T-helper 22 cell (primary cell): ENCODE measurements around the gene MRGPRF.

Source experiments
- DNase-seq: peaks from one replicate; pipeline ENCODE4 v3.0.0-alpha.2; 2020; ENCODE audit warnings: low read depth

MRGPRF gene

GRCh38 chr11:68963779-68964178, 49.3 kb downstream of the MRGPRF start:
- DNase-seq = no peak

GRCh38 chr11:68962527-68963250, 50.4 kb downstream of the MRGPRF start:
- peak; percentile 61 for DNase-seq

- DNase-seq = no peak
These were observed 51.8 kb downstream of the MRGPRF start for GRCh38 chr11:68961245-68961644.

GRCh38 chr11:68960294-68961071, 52.6 kb downstream of the MRGPRF start:
- no peak for DNase-seq

- DNase-seq = no peak
These were observed 53.4 kb downstream of the MRGPRF start for GRCh38 chr11:68959465-68960293.

- DNase-seq = no peak
These were observed 54.8 kb downstream of the MRGPRF start for GRCh38 chr11:68958211-68958610.

GRCh38 chr11:68956547-68957254, 56.3 kb downstream of the MRGPRF start:
- DNase-seq = no peak

GRCh38 chr11:68956142-68956541, 56.9 kb downstream of the MRGPRF start:
- peak; percentile 22 for DNase-seq

- DNase-seq = no peak
These were observed 57.5 kb downstream of the MRGPRF start for GRCh38 chr11:68955607-68955958.

GRCh38 chr11:68954836-68955606, 58.0 kb downstream of the MRGPRF start:
- DNase-seq = no peak
